ENCODE measurements around the gene MED13L.

MED13L gene

DNA sequence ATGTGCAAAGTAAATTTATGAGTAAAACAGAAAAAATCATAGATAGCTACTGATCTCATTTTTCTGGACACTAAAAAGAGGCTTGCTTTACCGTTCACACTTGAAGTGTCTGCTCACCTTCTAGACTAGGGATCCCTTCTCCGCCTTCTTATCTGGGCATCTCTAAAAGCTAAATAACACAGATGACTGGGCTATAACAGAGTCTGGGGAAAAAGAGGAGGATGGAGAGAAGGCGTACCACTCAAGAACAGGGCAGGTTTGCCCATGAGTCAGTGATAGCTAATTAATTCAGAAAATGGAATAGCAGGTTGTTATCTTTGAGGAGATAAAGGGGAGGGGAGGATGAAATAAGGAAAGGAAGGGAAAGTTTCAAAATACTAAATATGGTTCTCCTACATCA, 185.3 kb downstream of the MED13L start:
- TF ChIP-seq, protein P1, sequence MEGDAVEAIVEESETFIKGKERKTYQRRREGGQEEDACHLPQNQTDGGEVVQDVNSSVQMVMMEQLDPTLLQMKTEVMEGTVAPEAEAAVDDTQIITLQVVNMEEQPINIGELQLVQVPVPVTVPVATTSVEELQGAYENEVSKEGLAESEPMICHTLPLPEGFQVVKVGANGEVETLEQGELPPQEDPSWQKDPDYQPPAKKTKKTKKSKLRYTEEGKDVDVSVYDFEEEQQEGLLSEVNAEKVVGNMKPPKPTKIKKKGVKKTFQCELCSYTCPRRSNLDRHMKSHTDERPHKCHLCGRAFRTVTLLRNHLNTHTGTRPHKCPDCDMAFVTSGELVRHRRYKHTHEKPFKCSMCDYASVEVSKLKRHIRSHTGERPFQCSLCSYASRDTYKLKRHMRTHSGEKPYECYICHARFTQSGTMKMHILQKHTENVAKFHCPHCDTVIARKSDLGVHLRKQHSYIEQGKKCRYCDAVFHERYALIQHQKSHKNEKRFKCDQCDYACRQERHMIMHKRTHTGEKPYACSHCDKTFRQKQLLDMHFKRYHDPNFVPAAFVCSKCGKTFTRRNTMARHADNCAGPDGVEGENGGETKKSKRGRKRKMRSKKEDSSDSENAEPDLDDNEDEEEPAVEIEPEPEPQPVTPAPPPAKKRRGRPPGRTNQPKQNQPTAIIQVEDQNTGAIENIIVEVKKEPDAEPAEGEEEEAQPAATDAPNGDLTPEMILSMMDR (IDR thresholded peaks at IDR 0.05; ENCODE audit: low read depth, low read length): no peak
- Histone ChIP-seq H3K27ac (no peak overlapping the region), H3K4me3 (ENCODE audit: low read depth, low read length) (no peak overlapping the region), H3K36me3 (no peaks in the 10 kb centered on the region), H3K27me3 (ENCODE audit: insufficient read depth, low read depth, severe bottlenecking) (no peaks in the 10 kb centered on the region), H3K9me3 (ENCODE audit: severe bottlenecking) (no peaks in the 10 kb centered on the region)
- no peak for DNase-seq

DNA sequence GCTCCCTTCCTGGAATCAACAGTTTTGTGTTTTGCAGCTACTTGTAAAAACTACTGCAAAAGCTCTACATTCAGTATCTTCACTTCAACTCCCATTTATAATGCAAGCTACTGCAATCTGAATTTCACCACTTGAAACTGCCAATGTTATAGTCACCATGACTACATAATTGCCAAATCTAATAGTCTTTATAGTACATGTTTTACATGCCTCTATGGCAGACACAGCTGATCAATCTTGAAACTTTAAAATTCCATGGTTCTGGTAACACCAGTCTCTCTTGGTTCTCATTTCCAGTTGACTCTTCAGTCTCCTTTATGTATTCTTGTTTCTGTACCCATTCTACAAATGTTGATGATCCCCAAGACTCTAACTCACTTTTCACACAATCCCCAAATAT, 185.9 kb downstream of the MED13L start:
- no peak for DNase-seq

DNA sequence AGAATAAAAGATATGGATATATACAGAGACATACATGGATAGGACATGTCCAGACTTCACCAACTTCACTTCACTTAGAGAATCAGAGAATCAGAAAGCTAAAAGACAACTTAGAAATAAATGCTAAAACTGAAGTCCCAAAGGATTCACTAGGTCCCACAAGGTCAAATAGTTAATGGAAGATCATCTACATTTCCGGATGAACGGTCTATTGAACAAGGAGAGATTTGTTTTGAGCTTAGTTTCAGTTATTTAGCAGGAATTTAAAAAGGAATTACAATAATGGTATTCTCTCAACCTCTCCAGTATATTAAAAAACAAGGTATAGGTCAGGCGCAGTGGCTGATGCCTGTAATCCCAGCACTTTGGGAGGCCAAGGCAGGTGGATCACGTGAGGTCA, 187.0 kb downstream of the MED13L start:
- no peaks in the 10 kb centered on the region for H3K27me3 ChIP-seq (ENCODE audit: insufficient read depth, low read depth, severe bottlenecking)
- DNase-seq: no peak
- H3K27ac ChIP-seq: no peak overlapping the region
- H3K9me3 ChIP-seq (ENCODE audit: severe bottlenecking): no peaks in the 10 kb centered on the region
- H3K36me3 ChIP-seq: no peaks in the 10 kb centered on the region
- no peak overlapping the region for H3K4me3 ChIP-seq (ENCODE audit: low read depth, low read length)
- TF ChIP-seq, protein P1 (IDR thresholded peaks at IDR 0.05; ENCODE audit: low read depth, low read length): no peak

More for the DNA sequence above, 185.9 kb downstream of the MED13L start:
- TF ChIP-seq, protein P1 (IDR thresholded peaks at IDR 0.05; ENCODE audit: low read depth, low read length): no peak
- Histone ChIP-seq H3K36me3 (no peaks in the 10 kb centered on the region), H3K27ac (no peak overlapping the region), H3K27me3 (ENCODE audit: insufficient read depth, low read depth, severe bottlenecking) (no peaks in the 10 kb centered on the region), H3K4me3 (ENCODE audit: low read depth, low read length) (no peak overlapping the region), H3K9me3 (ENCODE audit: severe bottlenecking) (no peaks in the 10 kb centered on the region)

DNA sequence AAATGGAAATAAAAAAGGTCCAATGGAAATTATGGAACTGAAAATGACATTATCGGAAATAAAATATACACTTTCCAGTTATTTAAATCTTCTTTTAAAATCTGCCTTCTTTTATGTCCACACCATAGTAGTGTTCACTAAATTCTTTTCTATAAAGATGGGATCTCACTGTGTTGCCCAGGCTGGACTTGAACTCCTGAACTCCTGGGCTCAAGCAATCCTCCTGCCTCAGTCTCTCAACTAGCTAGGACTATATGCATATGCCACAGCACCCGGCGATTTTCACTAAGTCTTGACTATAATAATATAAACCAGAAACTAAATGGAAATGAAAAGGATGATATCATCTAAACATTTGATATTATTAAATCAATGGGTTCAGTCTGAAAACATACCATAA, 188.4 kb downstream of the MED13L start:
- TF ChIP-seq, protein P1 (IDR thresholded peaks at IDR 0.05; ENCODE audit: low read depth, low read length): no peak
- Histone ChIP-seq H3K36me3 (no peaks in the 10 kb centered on the region), H3K9me3 (ENCODE audit: severe bottlenecking) (no peaks in the 10 kb centered on the region), H3K27me3 (ENCODE audit: insufficient read depth, low read depth, severe bottlenecking) (no peaks in the 10 kb centered on the region), H3K4me3 (ENCODE audit: low read depth, low read length) (no peak overlapping the region), H3K27ac (no peak overlapping the region)
- no peak for DNase-seq

DNA sequence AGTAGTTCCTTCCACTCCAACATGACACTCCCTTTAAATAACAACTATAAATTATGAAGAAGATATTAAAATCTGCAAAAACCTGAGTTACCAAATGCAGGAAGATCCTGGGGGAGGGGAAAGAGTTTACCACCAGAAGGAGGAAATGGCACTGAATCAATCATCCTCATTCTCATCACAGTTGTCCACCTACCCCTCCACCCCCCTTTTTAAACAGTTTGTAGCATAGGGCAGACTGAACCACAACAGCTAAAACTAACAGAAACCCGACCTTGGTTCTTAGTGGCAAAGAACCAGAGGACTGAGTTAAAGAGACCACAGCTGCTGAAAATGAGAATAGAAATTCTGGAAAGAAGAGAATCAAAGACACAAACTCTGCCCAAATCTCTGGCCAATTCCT, 189.5 kb downstream of the MED13L start:
- Histone ChIP-seq H3K9me3 (ENCODE audit: severe bottlenecking) (no peaks in the 10 kb centered on the region), H3K4me3 (ENCODE audit: low read depth, low read length) (no peak overlapping the region), H3K27me3 (ENCODE audit: insufficient read depth, low read depth, severe bottlenecking) (no peaks in the 10 kb centered on the region), H3K36me3 (no peaks in the 10 kb centered on the region), H3K27ac (no peak overlapping the region)
- no peak for DNase-seq
- TF ChIP-seq, protein P1 (IDR thresholded peaks at IDR 0.05; ENCODE audit: low read depth, low read length): no peak

DNA sequence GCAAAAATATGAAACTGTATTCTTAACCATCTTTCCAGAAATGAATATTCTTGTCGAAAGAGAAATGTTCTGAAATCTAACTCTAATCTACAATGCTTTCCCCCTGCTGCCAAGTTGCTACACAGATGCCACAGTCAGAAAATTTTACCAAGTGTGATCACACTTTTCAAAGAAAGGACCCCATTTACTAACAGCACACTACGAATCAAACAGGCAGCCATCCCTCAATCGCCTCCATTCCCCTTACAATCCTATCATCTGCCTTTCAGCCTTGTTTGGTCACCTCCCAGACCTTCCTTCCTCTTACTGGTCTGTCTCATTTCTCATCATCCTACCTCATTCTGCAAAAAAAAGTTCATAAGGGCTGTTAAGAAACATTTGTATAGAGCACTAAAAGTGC, 190.1 kb downstream of the MED13L start:
- TF ChIP-seq, protein P1 (IDR thresholded peaks at IDR 0.05; ENCODE audit: low read depth, low read length): no peak
- Histone ChIP-seq H3K9me3 (ENCODE audit: severe bottlenecking) (no peaks in the 10 kb centered on the region), H3K36me3 (no peaks in the 10 kb centered on the region), H3K27ac (no peak overlapping the region), H3K4me3 (ENCODE audit: low read depth, low read length) (no peak overlapping the region), H3K27me3 (ENCODE audit: insufficient read depth, low read depth, severe bottlenecking) (no peaks in the 10 kb centered on the region)
- no peak for DNase-seq
